H54 (cell line): ENCODE measurements around the gene TMEM178B.
"Not testable (repeated sequence)": the region's sequence is repeated elsewhere in the genome, so short reads cannot be mapped to it uniquely, and the experiment has no call there.

Experiments
- DNase-seq: peaks from one replicate; pipeline ENCODE4 v3.0.0; 2011; ENCODE audit warnings: low spot score, mixed read lengths; ENCODE audit not compliant: insufficient read length
- FAIRE-seq: peaks from 3 replicates; lab custom pipeline; 2011; peaks lifted over from hg19 to GRCh38; lab: Jason Lieb, UNC
- POLR2A ChIP-seq: IDR thresholded peaks from 2 replicates; pipeline ENCODE4 v1.6.1; 2011; ENCODE audit warnings: low read depth, mild to moderate bottlenecking, low read length

TMEM178B gene

GRCh38 chr7:141165521-141165920 is 91.7 kb downstream of the TMEM178B start:
- no peak for TF ChIP-seq POLR2A
- DNase-seq, result no peak
- FAIRE-seq, result no peak

- FAIRE-seq (no peak), DNase-seq (no peak)
- TF ChIP-seq POLR2A, result no peak
Measured at GRCh38 chr7:141166926-141167325, 93.1 kb downstream of the TMEM178B start.

GRCh38 chr7:141167381-141167964 is 93.6 kb downstream of the TMEM178B start:
- FAIRE-seq (no peak), DNase-seq (no peak)
- no peak for TF ChIP-seq POLR2A

GRCh38 chr7:141169157-141169556 is 95.3 kb downstream of the TMEM178B start:
- FAIRE-seq, DNase-seq: not testable (repeated sequence)

GRCh38 chr7:141175728-141176127 is 101.9 kb downstream of the TMEM178B start:
- not testable (repeated sequence) for FAIRE-seq

GRCh38 chr7:141177120-141177519 is 103.3 kb downstream of the TMEM178B start:
- not testable (repeated sequence) for DNase-seq, FAIRE-seq

More at GRCh38 chr7:141175728-141176127, 101.9 kb downstream of the TMEM178B start:
- DNase-seq, result not testable (repeated sequence)

- TF ChIP-seq POLR2A, result no peak
- DNase-seq (no peak), FAIRE-seq (no peak)
Measured at GRCh38 chr7:141178486-141179135, 104.7 kb downstream of the TMEM178B start.

GRCh38 chr7:141181812-141182211 is 107.9 kb downstream of the TMEM178B start:
- no peak for FAIRE-seq
- no peak for DNase-seq
- no peak for TF ChIP-seq POLR2A

- DNase-seq (no peak), FAIRE-seq (no peak)
- TF ChIP-seq POLR2A, result no peak
Measured at GRCh38 chr7:141184532-141185190, 110.8 kb downstream of the TMEM178B start.

- FAIRE-seq, result no peak
- TF ChIP-seq POLR2A, result no peak
- no peak for DNase-seq
Measured at GRCh38 chr7:141185369-141185967, 111.6 kb downstream of the TMEM178B start.

- no peak for FAIRE-seq
Measured at GRCh38 chr7:141189231-141189630, 115.4 kb downstream of the TMEM178B start.

GRCh38 chr7:141190495-141190894 is 116.6 kb downstream of the TMEM178B start:
- DNase-seq, result no peak
- no peak for TF ChIP-seq POLR2A
- no peak for FAIRE-seq

More at GRCh38 chr7:141189231-141189630, 115.4 kb downstream of the TMEM178B start:
- no peak for TF ChIP-seq POLR2A
- DNase-seq, result no peak

GRCh38 chr7:141191277-141191676 is 117.4 kb downstream of the TMEM178B start:
- FAIRE-seq (no peak), DNase-seq (no peak)
- TF ChIP-seq POLR2A, result no peak

- TF ChIP-seq POLR2A, result no peak
- no peak for FAIRE-seq
- DNase-seq, result no peak
Measured at GRCh38 chr7:141193066-141193465, 119.2 kb downstream of the TMEM178B start.

- not testable (repeated sequence) for DNase-seq, FAIRE-seq
Measured at GRCh38 chr7:141195722-141196121, 121.9 kb downstream of the TMEM178B start.
